Breast epithelium (tissue), 3 donors: Measurements from ENCODE around the gene FYN.

ENCODE experiments used
- POLR2A ChIP-seq: fragments of 450-650 bp; IDR thresholded peaks from one replicate; pipeline ENCODE4 v1.6.1; 2016; ENCODE audit warnings: antibody characterized with exemption, mild to moderate bottlenecking, moderate library complexity
- POLR2AphosphoS5 ChIP-seq, 3 donors: sonication (generic); formaldehyde crosslinking; IDR thresholded peaks; one replicate each; pipeline ENCODE4 v1.6.1; 2017; ENCODE audit warnings: antibody characterized with exemption in 3 of 3
- TF ChIP-seq, protein P1 (sequence below), 3 donors: fragments of 450-650 bp; IDR thresholded peaks; one replicate each; pipeline ENCODE4 v1.5.1; 2016 to 2017; ENCODE audit warnings: antibody characterized with exemption in 3 of 3, mild to moderate bottlenecking in 3 of 3, moderate library complexity in 3 of 3

GRCh38 chr6:111689946-111690345 lies 183.3 kb downstream of the FYN start:
- TF ChIP-seq POLR2A (no peak), POLR2AphosphoS5 (IDR thresholded peaks at IDR 0.05) (no peak)
- TF ChIP-seq, protein P1, sequence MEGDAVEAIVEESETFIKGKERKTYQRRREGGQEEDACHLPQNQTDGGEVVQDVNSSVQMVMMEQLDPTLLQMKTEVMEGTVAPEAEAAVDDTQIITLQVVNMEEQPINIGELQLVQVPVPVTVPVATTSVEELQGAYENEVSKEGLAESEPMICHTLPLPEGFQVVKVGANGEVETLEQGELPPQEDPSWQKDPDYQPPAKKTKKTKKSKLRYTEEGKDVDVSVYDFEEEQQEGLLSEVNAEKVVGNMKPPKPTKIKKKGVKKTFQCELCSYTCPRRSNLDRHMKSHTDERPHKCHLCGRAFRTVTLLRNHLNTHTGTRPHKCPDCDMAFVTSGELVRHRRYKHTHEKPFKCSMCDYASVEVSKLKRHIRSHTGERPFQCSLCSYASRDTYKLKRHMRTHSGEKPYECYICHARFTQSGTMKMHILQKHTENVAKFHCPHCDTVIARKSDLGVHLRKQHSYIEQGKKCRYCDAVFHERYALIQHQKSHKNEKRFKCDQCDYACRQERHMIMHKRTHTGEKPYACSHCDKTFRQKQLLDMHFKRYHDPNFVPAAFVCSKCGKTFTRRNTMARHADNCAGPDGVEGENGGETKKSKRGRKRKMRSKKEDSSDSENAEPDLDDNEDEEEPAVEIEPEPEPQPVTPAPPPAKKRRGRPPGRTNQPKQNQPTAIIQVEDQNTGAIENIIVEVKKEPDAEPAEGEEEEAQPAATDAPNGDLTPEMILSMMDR (IDR thresholded peaks at IDR 0.05), result no peak
